IPS DF 4.7 (cell line): ENCODE measurements around the gene SORBS1.

Experiments used
- DNase-seq: peaks from one replicate; pipeline ENCODE4 v3.0.0-alpha.2; 2013; ENCODE audit warnings: low spot score; ENCODE audit errors: extremely low read depth

Gene SORBS1

DNA sequence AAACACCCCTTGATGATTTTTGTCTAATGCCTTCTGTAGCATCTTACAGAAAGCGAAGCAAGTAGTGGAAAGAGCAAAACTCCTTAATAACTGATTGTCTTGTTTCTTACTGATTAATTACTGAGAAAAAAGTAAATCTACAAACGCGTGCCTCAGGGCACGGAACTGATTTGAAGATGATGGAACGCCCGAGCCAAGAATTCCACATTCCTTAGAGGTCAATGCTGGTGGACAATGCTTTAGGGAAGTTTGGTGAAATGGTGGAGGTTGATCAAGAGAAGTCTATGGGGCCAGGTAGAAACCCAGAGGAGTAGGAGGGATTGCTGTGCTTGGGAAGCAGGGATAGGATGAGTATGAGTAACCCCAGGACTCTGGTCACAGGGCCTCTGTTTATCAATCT, 5.0 kb upstream of the SORBS1 start:
- no peak for DNase-seq

DNA sequence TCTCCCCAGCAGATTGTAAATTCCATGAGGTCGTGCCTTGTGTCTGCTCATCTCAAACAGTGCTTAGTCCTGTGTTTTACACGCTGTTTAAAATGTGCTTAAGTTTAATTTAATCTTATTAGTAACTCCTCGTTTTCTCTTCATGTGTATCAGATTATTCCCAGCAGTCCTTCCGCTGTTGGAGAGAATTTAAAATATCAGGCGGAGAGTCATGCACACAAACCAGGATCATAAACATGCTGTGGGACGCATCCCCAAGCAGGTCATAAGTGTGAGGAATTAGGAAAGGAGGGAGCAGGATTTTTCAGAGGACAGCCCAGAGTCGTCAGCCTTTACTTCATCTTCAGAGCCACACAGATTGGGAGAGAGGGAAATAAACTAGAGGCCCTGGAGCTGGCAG, 4.2 kb upstream of the SORBS1 start:
- DNase-seq: no peak

DNA sequence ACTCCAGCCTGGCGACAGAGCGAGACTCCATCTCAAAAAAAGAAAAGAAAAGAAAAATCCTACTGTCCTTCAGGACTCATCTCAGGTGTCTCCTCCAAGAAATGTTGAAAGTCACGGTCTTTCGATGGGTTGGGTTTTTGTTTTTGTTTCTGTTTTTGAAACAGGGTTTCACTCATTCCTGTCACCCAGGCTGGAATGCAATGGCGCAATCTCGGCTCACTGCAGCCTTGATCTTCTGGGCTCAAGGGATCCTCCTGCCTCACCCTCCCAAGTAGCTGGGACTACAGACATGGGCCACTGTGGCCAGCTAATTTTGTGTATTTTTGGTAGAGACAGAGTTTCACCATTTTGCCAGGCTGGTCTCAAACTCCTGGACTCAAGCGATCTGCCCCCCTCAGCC, 3.1 kb upstream of the SORBS1 start:
- no peak for DNase-seq

DNA sequence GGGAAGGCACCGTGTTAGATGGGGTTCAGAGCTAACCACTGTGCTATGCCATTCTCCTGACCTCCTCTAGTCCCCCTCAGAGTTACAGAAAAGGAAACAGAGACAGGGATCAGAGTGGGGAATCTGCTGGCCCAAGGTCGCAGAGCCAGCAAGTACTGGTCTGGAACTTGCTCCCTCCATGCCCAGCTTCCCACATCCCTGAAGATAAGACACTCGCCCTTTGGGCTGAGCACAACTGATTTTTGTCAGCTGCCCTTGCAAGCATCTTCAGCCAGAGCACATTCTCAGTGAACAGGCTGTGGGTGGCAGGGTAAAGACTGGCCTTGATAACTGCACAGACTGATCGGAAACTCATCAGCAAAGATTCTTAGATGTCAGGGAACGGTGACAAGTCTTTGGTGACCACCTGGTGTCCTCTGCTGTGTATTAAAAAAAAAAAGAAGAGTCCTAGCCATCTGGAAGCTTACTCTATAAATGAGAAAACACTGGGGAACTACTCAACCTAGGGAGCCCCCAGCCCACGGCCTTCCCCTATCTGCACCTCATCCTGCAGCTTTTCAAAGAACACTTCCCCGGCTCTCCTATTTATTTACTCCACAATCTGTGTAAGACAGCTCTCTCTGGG, 1.3 kb upstream of the SORBS1 start:
- DNase-seq: no peak

DNA sequence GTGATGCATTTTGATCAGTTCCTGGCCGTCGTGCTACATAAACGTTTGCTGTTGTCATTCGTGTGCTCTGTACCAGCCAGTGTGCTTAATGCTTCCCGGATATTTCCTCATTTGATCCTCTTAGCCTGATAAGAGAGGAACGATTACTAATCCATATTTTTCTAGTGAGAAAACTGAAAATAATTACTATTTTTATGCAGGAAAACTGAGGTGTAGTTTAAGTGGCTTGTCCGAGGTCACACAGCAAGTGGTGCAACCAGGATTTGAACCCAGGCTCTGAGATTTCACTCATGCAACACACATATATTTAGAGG, 650 bp upstream of the SORBS1 start:
- DNase-seq: no peak

DNA sequence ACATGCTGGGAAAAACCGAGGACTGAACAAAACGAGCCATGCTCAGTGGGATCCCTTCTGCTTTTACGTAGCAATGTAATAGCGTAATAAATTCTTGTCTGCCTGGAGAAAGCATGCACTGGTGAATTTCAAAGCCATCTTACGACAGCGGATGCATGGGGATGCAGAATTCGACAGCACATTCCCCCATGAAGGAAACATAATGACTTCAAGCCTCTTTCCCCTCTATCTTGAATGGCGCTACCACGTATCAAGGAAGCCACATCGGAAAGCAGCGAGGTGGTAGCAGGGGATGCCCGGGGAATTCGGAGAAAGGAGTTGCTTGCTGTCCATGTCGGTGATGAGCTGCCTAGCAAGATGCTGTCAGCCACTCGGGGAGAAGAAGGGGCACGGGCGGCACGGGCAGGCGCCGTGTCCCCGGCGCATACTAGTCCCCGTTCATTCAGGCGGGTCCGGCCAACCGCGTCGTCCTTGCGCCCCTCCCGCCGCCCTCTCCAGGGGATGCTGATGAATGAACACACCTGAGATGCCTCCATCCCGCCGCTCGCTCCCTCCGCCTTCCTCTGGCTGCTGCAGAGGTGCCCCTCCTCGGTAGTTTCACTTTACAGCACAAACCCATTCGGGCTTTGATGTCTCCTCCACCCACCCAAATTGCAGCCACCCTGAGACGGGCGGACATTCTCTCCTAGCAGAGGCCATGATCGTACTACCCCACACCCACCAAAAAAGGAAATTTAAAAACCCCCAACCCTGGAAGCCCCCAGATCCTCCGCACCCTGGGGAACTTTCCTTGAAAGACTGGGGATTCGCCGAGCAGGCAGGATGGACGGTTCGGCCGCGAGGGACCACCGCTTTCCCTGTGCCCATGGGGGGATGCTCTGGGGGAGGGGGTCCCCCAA, 644 bp downstream of the SORBS1 start:
- no peak for DNase-seq

DNA sequence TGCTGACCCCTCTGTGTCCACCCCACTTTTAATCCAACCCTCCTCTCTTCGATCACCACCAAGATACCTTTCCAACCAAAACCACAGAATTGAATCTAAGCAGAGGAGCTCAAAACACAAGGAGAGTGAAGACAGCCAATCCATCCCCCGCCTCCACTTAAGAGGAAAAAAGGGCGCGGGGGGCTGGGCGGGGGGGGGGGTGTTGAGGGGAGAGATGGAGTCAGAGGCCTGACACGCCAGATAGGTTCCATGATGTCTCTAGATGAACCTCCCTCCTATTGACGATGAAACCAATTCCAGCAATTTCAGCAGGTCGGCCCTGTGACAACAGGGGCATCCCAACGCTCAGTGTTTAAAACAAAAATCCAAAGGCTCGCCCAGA, 1.3 kb downstream of the SORBS1 start:
- no peak for DNase-seq

DNA sequence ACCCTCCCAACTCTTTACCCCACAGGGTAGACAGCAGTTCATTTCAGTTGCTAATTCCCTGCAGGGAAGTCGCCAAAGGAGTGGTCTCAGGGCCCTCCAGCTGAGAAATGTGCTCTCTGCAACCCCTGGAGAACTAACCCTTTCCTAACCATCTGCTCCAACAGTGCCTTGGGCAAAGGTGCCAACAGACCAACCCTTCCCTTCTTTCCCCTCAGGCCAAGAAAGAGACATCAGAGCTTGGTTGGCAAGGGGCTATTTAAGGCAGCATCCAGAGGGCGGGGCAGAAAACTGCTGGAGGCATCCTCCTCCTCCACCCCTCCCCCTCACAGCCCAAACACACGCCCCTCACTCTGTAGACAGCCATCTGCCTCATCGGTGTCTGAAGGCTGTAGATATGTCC, 1.7 kb downstream of the SORBS1 start:
- no peak for DNase-seq

DNA sequence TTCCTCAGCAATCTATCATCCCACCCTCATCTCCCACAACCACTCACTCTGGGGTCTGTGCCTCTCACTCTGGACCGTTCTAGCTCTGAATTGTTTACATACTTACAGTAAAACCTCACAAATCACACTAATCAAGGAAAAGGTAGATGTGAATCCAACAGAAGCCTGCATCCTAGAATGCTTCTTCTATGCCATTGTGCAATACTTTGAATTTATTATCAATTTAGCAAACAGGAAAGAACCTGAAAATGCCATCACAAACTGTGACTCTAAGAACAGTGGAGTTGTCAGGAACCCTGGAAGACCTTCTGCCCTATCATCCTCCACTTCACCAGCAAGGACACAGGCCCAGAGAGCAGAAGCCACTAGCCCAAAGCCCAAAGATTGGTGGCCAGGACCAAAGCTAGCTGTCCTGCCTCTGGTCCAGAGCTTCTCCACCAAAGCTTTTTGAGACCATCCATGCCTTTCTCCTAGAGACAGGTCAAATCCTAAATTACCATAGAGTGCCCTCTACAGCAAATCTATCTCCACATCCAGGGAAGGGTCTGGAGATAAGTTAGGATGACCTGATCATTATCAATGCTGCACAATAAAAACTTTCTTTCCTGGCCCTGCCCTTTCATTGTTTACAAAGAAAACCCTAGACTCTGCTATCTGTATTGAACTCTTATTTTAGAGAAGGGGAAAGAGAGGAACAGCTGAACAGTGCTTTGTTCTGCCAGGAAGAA, 2.4 kb downstream of the SORBS1 start:
- no peak for DNase-seq

DNA sequence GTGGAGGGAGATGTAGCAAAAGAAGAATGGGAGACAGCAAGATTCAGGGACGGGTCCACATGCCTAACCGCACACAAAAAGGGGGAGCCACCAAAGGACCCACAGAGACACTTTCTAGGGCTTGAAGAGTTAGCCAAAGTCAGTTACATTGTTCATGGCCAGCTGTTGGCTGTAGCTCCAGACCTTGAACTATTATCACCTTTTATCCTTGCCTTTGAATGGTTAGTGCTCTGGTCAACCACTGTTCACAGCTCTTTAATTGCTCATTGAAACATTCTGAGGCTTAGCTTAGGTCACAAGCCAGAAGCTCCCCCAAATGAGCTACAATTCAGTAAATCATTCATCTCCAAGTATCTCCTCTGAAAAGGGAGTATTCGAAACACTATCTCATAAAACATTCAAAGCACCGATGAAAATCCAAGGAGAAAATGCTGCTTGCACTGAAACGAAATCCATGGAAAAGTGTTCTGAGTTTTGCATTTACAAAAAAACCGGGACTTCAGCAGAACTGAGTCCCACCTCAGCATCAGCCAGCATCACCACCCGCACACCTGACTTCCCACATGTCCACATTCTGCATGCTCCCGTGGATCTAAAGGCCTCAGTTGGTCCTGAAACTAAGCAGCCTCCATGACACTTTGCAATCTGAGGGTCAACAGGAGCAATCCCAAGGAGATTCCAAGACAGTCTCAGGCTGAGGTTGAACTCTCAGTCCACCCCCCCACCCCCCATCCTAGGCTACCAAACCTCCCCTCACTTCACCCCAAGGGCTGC, 4.0 kb downstream of the SORBS1 start:
- no peak for DNase-seq

DNA sequence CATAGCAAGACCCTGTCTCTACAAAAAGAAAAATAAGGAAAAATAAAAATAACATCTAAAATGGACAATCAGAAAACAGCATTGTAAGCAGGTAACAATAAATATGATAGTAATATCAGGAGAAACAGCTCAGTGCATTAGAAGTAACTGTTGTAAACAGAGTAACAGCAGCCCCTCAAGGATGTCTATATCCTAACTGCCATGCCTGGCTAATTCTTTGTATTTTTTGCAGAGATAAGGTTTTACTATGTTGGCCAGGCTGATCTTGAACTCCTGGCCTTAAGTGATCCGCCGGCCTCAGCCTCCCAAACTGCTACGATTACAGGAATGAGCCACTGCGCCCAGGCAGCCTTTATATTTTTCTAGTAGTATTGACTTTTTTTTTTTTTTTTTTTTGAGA, 7.5 kb downstream of the SORBS1 start:
- DNase-seq: no peak

DNA sequence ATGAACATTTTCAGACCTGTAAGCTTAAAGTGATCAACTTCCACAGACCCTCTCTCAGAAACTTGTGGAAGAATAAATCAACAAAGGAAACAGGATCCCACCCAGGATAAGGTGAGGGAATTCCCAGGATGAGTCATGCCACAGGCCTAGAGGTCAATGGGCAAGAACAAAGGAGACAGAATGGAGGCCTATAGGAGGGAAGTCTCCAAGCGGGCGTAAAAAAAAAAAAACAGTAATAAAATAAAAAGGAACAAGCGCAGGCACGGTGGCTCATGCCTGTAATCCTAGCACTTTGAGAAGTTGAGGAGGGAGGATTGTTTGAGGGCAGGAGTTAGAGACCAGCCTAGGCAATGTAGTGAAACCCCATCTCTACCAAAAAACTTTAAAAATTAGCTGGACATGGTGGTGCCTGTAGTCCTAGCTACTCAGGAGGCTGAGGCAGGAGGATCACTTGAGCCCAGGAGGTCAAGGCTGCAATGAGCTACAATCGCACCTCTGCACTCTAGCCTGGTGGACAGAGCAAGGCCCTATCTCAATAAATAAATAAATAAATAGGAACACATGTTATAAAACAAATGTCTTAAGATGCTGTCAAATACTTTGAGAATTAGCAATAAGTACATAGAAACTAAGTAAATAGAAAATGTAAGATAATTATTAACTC, 8.4 kb downstream of the SORBS1 start:
- DNase-seq: no peak

DNA sequence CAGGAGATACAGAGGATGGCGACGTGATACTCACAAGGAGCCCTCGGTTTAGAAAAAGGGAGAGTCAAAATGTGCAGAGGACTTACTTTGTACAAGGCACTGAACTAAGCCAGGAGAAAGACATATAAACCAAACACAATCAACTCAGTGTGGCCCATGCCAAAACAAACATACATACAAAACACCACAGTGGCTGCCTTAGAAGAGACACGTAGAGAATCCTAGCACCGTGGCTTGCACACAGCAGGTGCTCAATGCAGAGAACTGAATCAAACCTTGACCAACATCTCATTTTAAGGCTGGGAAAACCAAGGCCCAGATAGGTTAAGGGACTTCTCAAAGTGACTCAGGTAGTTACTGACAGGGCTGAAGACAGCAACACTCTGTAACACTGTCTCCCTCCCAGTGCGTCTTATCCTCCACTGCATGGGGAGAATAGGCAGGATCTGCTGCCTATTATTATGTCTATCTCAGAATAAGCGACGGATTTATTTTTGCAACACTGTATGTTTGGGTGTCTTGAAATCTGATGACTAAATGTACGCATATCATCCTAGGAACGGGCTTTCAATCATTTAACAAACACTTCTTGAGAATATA, 11.0 kb downstream of the SORBS1 start:
- no peak for DNase-seq

DNA sequence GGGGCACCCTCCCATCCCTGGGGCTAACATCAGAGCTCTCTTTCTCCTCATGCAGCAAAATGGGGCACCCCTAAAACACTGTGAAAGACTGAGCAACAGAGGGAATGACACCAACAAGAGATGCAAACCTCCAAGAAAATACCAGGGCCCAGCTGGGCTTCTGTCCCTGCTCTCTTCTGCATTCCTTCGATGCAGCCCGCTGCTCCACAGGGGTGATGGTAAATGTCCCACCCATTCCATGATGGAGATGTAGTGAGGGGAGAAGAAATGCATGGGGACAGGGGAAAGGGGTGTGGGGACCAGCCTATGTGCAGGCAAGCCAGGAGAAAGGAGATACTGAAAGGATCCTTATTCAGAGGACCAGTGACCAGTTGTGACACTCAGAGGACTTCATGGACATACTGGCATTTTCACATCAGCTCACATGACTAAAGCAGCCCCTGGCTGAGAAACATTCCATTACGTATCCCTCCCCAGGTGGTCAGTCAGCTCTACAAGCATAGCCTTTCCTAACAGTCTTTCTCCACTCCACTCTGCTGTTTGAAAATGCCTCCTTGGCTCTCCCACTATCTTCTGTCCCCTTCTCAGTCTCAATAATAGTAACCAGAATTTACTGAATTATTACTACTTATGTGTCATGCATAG, 13.3 kb downstream of the SORBS1 start:
- no peak for DNase-seq

DNA sequence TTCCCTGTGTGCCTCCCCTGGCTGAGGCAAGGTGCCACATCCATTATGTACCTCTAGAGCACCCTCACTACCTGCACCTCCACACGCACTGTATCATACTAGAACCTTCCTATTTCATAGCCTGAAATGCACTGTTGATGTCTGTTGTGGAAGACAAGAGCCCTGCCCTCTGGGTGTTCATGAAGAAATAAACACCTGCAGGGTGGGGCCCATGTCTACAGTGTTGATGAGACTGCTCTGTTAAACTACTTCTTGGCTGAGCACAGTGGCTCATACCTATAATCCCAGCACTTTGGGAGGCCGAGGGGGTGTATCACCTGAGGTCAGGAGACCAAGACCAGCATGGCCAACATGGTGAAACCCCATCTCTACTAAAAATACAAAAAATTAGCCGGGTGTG, 14.0 kb downstream of the SORBS1 start:
- no peak for DNase-seq

DNA sequence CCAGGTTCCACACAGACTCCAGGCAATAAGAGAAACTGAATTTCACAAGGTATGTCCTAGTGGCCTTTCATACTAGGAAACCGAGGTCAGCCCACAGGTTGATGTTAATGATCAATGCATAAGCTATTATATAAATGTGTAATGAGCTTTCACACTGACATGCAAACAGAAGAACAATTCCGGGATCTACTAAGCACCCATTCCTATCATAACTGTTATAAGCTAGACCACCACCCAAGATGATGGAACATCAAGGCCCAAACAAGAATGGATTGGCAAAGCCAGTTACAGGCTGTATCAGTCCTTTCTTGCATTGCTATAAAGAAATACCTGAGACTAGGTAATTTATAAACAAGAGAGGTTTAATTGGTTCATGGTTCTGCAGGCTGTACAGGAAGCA, 15.2 kb downstream of the SORBS1 start:
- DNase-seq: no peak

DNA sequence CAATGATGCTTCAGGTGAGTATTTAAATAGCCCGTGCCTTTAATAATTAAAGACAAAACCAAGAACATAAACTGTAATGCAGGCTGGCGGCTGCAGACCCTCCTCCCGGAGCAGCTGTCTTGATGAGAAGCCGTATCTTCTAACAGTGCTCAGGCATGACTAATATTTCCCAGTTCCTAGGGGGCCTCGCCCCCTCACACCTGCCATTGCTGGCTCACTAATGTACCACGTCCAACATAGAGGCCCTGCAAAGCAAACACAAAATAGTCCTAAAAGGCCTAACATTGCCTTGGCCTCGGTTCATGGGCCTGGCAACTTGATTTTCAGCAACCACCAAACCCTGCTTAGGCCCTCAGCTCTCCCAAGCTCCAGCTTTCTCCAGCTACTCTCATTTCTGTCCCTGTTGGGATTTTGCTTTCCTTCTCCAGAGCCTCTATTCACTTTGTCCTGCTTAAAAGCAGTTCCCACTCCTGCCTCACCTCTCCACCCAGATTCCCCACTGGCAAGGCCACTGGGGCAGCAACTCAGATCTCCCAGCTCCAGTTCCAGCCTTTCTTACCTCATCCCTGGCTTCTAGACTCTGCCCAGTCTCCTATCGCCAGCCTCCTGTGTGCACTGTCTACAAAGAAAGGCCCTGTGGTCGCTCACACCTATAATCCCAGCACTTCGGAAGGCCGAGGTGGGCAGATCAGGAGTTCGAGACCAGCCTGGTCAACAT, 16.2 kb downstream of the SORBS1 start:
- no peak for DNase-seq

DNA sequence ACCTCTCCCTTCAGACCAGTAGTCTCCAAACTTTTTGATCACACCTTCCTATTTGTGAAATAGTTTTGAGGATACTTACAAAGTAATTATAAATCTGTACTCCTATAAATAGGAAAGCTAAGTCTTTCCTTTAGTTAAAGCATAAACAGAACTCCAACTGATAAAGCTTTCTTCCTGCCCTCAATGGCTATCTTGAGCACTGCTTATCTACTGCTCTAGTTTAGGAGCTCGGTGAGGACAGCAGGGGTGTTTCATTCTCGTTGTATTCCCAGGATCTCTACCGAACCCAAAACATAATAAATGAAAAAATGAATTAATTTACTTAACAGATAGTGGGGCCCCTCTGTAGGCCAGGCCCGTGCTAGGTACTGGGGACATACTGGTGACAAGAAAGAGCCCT, 17.7 kb downstream of the SORBS1 start:
- DNase-seq: no peak

DNA sequence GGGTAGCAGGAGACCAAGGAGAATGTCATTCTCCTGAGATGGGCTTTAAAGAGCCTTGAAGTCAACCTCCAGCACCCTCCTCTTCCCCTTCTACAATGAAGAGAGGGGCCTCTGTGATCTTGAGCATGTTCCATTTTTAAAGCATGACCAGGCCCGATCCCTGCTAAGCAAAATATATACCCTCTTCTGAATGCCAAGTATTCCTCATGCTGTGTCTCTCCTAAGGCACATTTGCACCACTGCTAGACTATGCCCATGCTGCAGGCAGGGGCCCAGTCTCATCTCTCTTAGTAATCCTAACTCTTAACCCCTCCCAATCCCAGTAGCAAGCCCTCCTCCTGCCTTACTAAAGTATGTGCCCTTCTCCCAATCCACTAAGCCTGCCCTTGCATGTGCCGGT, 18.4 kb downstream of the SORBS1 start:
- no peak for DNase-seq

DNA sequence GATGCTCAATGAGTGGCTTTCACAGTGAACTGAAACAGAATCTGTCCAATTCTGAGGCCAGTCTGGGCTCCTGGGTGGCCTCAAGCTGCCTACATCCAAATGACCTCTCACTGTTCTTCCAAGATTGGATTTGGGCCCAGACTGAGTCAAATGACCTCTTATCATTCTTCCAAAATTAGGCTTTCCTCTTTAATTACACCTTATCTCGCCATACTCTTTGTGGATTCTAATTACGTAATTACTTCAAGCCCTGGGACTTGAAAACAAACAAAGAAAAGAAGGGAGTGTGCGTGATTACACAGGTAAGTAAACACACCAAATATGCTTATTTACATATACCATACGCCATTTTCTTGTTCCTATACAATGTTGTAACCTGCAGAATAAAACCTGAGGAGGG, 18.8 kb downstream of the SORBS1 start:
- no peak for DNase-seq
